ENCODE results near the gene GAS2L1.

GAS2L1 gene

GRCh38 chr22:29331658-29332300 lies 25.3 kb downstream of the GAS2L1 start:
- TF ChIP-seq CTCF (IDR thresholded peaks at IDR 0.05; ENCODE audit: low read depth, low read length, missing control alignments), result no peak
- no peak overlapping the region for H3K4me3 ChIP-seq (ENCODE audit: low read depth, low read length)
- no peak overlapping the region for H3K27ac ChIP-seq
- no peak for DNase-seq
- H3K36me3 ChIP-seq (replicated peaks), result peaks cover 25% of the 10 kb centered on the region
- H3K27me3 ChIP-seq (replicated peaks), result no peaks in the 10 kb centered on the region
- in situ Hi-C loops (cut with HindIII; ENCODE audit: low pct_ligation_motif_present, low sequenced_read_pairs), result no loop called here

GRCh38 chr22:29332886-29333496 lies 26.5 kb downstream of the GAS2L1 start:
- no peak overlapping the region for H3K27ac ChIP-seq
- no peak overlapping the region for H3K4me3 ChIP-seq (ENCODE audit: low read depth, low read length)
- TF ChIP-seq CTCF (IDR thresholded peaks at IDR 0.05; ENCODE audit: low read depth, low read length, missing control alignments), result no peak
- peaks cover 24% of the 10 kb centered on the region for H3K36me3 ChIP-seq (replicated peaks)
- H3K27me3 ChIP-seq (replicated peaks), result no peaks in the 10 kb centered on the region
- in situ Hi-C loops (cut with HindIII; ENCODE audit: low pct_ligation_motif_present, low sequenced_read_pairs), result no loop called here
- no peak for DNase-seq

DNA sequence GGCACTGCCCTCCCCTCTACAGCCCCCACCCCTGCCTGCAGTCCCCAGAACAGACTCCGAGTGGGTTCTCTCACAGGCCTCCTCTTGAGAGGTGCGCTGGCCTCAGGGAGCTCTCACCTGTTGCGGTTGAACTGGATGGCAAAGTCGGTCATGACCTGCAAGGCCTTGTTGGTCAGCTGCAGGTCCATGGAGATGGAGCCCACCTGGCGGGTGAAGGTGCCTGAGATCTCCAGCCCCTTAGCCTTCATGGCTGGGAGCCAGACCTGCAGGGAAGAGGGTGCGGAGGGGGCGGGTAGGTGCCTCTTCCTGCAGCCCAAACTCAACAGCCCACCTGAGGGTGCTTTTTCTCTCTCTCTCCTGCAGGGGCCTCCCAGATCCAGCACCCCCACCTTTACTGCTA lies 27.7 kb downstream of the GAS2L1 start:
- in situ Hi-C loops (cut with HindIII; ENCODE audit: low pct_ligation_motif_present, low sequenced_read_pairs), result no loop called here
- TF ChIP-seq CTCF (IDR thresholded peaks at IDR 0.05; ENCODE audit: low read depth, low read length, missing control alignments), result no peak
- DNase-seq, result no peak
- Histone ChIP-seq H3K36me3 (replicated peaks) (peaks cover 31% of the 10 kb centered on the region), H3K27ac (no peak overlapping the region), H3K27me3 (replicated peaks) (no peaks in the 10 kb centered on the region), H3K4me3 (ENCODE audit: low read depth, low read length) (no peak overlapping the region)

- TF ChIP-seq CTCF (IDR thresholded peaks at IDR 0.05; ENCODE audit: low read depth, low read length, missing control alignments), result no peak
- no peaks in the 10 kb centered on the region for H3K27me3 ChIP-seq (replicated peaks)
- in situ Hi-C loops (cut with HindIII; ENCODE audit: low pct_ligation_motif_present, low sequenced_read_pairs), result no loop called here
- no peak overlapping the region for H3K4me3 ChIP-seq (ENCODE audit: low read depth, low read length)
- DNase-seq, result no peak
- no peak overlapping the region for H3K27ac ChIP-seq
- H3K36me3 ChIP-seq (replicated peaks), result peaks cover 37% of the 10 kb centered on the region
Measured at GRCh38 chr22:29334696-29335344, 28.4 kb downstream of the GAS2L1 start.

- no peak for TF ChIP-seq CTCF (IDR thresholded peaks at IDR 0.05; ENCODE audit: low read depth, low read length, missing control alignments)
- Histone ChIP-seq H3K36me3 (replicated peaks) (peaks cover 44% of the 10 kb centered on the region), H3K4me3 (ENCODE audit: low read depth, low read length) (no peak overlapping the region), H3K27me3 (replicated peaks) (no peaks in the 10 kb centered on the region), H3K27ac (no peak overlapping the region)
- in situ Hi-C loops (cut with HindIII; ENCODE audit: low pct_ligation_motif_present, low sequenced_read_pairs), result no loop called here
- no peak for DNase-seq
Measured at GRCh38 chr22:29335656-29336055, 29.2 kb downstream of the GAS2L1 start.

Data from brain microvascular endothelial cell (primary cell).